T-helper 2 cell treated with Interferon-gamma antibody and Interleukin-4, amounts not matched to agents 100 ng/mL and 5 ng/mL, for 36 hours (primary cell): ENCODE data around the gene AXL. TPM values are rescaled to one million over a fixed set of nuclear protein-coding genes. Genes with fewer than 3 reads are reported as not detected.
"Not testable (repeated sequence)": the region's sequence is repeated elsewhere in the genome, so short reads cannot be mapped to it uniquely, and the experiment has no call there.

Experiments used
- intact Hi-C: fragments of 100-400 bp; cut with micrococcal nuclease; formaldehyde crosslinking; loops from one replicate; pipeline ENCODE4 v1.15.1; 2023
- total RNA-seq: library from RNA; stranded (reverse); gene quantifications from 2 replicates; pipeline ENCODE4 v1.2.3, GENCODE V29; 2022

AXL gene
- total RNA-seq, 1 donor from 2014 or later: not detected

- intact Hi-C loops: loop anchor here (10.0 kb wide), 2 partner anchors 125 to 495 kb away; partner anchors contain the start of genes MIA and RAB4B
These were observed 50.5 kb downstream of the AXL start for GRCh38 chr19:41269571-41269970.

- intact Hi-C loops: no loop called here
These were observed 54.1 kb downstream of the AXL start for GRCh38 chr19:41273076-41273475.

GRCh38 chr19:41274802-41275201 is 55.8 kb downstream of the AXL start:
- intact Hi-C loops: no loop called here

- intact Hi-C loops: no loop called here
These were observed 57.2 kb downstream of the AXL start for GRCh38 chr19:41276231-41276630.

- intact Hi-C loops: no loop called here
These were observed 59.5 kb downstream of the AXL start for GRCh38 chr19:41278478-41278877.

- intact Hi-C loops: no loop called here
These were observed 69.9 kb downstream of the AXL start for GRCh38 chr19:41288673-41289530.

GRCh38 chr19:41289814-41290213 is 70.8 kb downstream of the AXL start:
- intact Hi-C loops: not testable (repeated sequence)

GRCh38 chr19:41294393-41294792 is 75.4 kb downstream of the AXL start:
- intact Hi-C loops: no loop called here

- intact Hi-C loops: no loop called here
These were observed 76.5 kb downstream of the AXL start for GRCh38 chr19:41295499-41295898.

- intact Hi-C loops: no loop called here
These were observed 77.4 kb downstream of the AXL start for GRCh38 chr19:41296433-41296871.

- intact Hi-C loops: no loop called here
These were observed 78.8 kb downstream of the AXL start for GRCh38 chr19:41297628-41298347.

- intact Hi-C loops: no loop called here
These were observed 79.4 kb downstream of the AXL start for GRCh38 chr19:41298348-41298964.

- intact Hi-C loops: no loop called here
These were observed 80.2 kb downstream of the AXL start for GRCh38 chr19:41299046-41299754.

GRCh38 chr19:41299755-41300089 is 80.7 kb downstream of the AXL start:
- intact Hi-C loops: no loop called here

GRCh38 chr19:41300555-41300954 is 81.5 kb downstream of the AXL start:
- intact Hi-C loops: no loop called here

- intact Hi-C loops: no loop called here
These were observed 83.8 kb downstream of the AXL start for GRCh38 chr19:41302624-41303351.

GRCh38 chr19:41303954-41304353 is 84.9 kb downstream of the AXL start:
- intact Hi-C loops: no loop called here

GRCh38 chr19:41304706-41305483 is 85.9 kb downstream of the AXL start:
- intact Hi-C loops: loop anchor here (5.0 kb wide), 2 partner anchors 178 to 247 kb away; no protein-coding TSS in a partner anchor

GRCh38 chr19:41305927-41306793 is 87.1 kb downstream of the AXL start:
- intact Hi-C loops: loop anchor here (5.0 kb wide), 2 partner anchors 179 to 246 kb away; no protein-coding TSS in a partner anchor
